B cell (primary cell): ENCODE results near the gene ATXN7L2. TPM values are rescaled to one million over a fixed set of nuclear protein-coding genes. Genes with fewer than 3 reads are reported as not detected.

ENCODE experiments used
- ATAC-seq: fragments of 200-7000 bp; cut with Tn5 transposase; one replicate; pipeline ENCODE4 v1.10.0; 2021; ENCODE audit warnings: low read depth, mild to moderate bottlenecking, moderate number of reproducible peaks, moderate library complexity
- CTCF ChIA-PET: fragments of 350-600 bp; sonication (Branson Sonifier 250); formaldehyde crosslinking; loops from one replicate; lab custom pipeline; 2021; ENCODE audit warnings: antibody characterized with exemption, inconsistent platforms; lab: Charles Lee
- POLR2A ChIA-PET: fragments of 350-600 bp; sonication (Branson Sonifier 250); formaldehyde crosslinking; loops from one replicate; lab custom pipeline; 2021; ENCODE audit warnings: antibody characterized with exemption; lab: Charles Lee
- DNase-seq: peaks from one replicate; pipeline ENCODE4 v3.0.0; 2013
- H2AFZ ChIP-seq: 2 replicates; pipeline ENCODE4 v1.6.1; 2012; ENCODE audit warnings: mild to moderate bottlenecking, low read depth, low read length; ENCODE audit not compliant: insufficient read depth, poor library complexity, severe bottlenecking
- H3K27ac ChIP-seq, 2 donors: 1 replicate in 1 of 2; 2 replicates in 1 of 2; pipeline ENCODE4 v1.5.1; 2012 to 2013; ENCODE audit warnings: low read length in 2 of 2, mild to moderate bottlenecking in 2 of 2, moderate library complexity in 1 of 2
- H3K27me3 ChIP-seq, 4 experiments: fragments of 200-600 bp in 1 of 4; sonication (generic) in 1 of 4; replicated peaks in 1 of 4; 1 replicate in 2 of 4; 2 replicates in 2 of 4; pipeline versions ENCODE4 v1.6.1 to v1.7.0; 2013 to 2016; ENCODE audit warnings: low read length in 3 of 4, mild to moderate bottlenecking in 2 of 4, mixed read lengths in 1 of 4, moderate library complexity in 1 of 4; ENCODE audit not compliant: insufficient read depth in 4 of 4, control insufficient read depth in 3 of 4; ENCODE audit errors: control extremely low read depth in 1 of 4
- H3K36me3 ChIP-seq, 2 experiments: replicated peaks in 1 of 2; 1 replicate in 1 of 2; 2 replicates in 1 of 2; pipeline versions ENCODE4 v1.6.1 to v1.7.1; 2013; ENCODE audit warnings: low read length in 1 of 2; ENCODE audit not compliant: insufficient read depth in 2 of 2, control insufficient read depth in 1 of 2; ENCODE audit errors: control extremely low read depth in 1 of 2, extremely low read depth in 1 of 2
- H3K4me1 ChIP-seq, 2 donors: fragments of 200-600 bp in 1 of 2; sonication (generic) in 1 of 2; 1 replicate in 1 of 2; 2 replicates in 1 of 2; pipeline versions ENCODE4 v1.5.1 to v1.6.1; 2013 to 2017; ENCODE audit warnings: low read length in 2 of 2; ENCODE audit not compliant: control insufficient read depth in 2 of 2, insufficient read depth in 2 of 2
- H3K4me2 ChIP-seq: replicated peaks from 2 replicates; pipeline ENCODE3; 2012; ENCODE audit warnings: mild to moderate bottlenecking, low read depth, low read length; ENCODE audit not compliant: poor library complexity, severe bottlenecking
- H3K4me3 ChIP-seq, 5 experiments: fragments of 200-600 bp in 1 of 5; sonication (generic) in 1 of 5; 1 replicate in 3 of 5; 2 replicates in 2 of 5; pipeline versions ENCODE4 v1.5.1 to v1.7.0; 2011 to 2016; ENCODE audit warnings: low read length in 4 of 5, mild to moderate bottlenecking in 4 of 5, low read depth in 2 of 5, control low read depth in 1 of 5, moderate library complexity in 1 of 5; ENCODE audit not compliant: insufficient read depth in 1 of 5; ENCODE audit errors: control extremely low read depth in 1 of 5, extremely low read depth in 1 of 5
- H3K79me2 ChIP-seq: fragments of 200-600 bp; sonication (generic); one replicate; pipeline ENCODE4 v1.6.0; 2016; ENCODE audit warnings: low read length; ENCODE audit not compliant: control insufficient read depth, insufficient read depth
- H3K9ac ChIP-seq: fragments of 200-600 bp; sonication (generic); 2 replicates; pipeline ENCODE4 v1.6.1; 2017; ENCODE audit warnings: mild to moderate bottlenecking, low read length, moderate library complexity
- H3K9me3 ChIP-seq, 3 donors: one replicate each; pipeline versions ENCODE4 v1.6.1 to v1.7.1; 2013; ENCODE audit warnings: low read length in 2 of 3; ENCODE audit not compliant: control insufficient read depth in 2 of 3, insufficient read depth in 1 of 3; ENCODE audit errors: control extremely low read depth in 1 of 3
- H4K20me1 ChIP-seq: 2 replicates; pipeline ENCODE4 v1.6.0; 2012; ENCODE audit warnings: mild to moderate bottlenecking, low read length; ENCODE audit not compliant: insufficient read depth, control insufficient read depth, poor library complexity, severe bottlenecking
- H3K27ac Mint-ChIP-seq: one replicate; pipeline ENCODE4 v1.8.0; 2021; ENCODE audit warnings: mixed read lengths
- H3K27me3 Mint-ChIP-seq: one replicate; pipeline ENCODE4 v1.8.0; 2021; ENCODE audit warnings: mixed read lengths
- H3K4me1 Mint-ChIP-seq: one replicate; pipeline ENCODE4 v1.8.0; 2021; ENCODE audit warnings: mixed read lengths
- H3K4me3 Mint-ChIP-seq: one replicate; pipeline ENCODE4 v1.8.0; 2021; ENCODE audit warnings: mixed read lengths
- H3K9me3 Mint-ChIP-seq: one replicate; pipeline ENCODE4 v1.8.0; 2022; ENCODE audit warnings: mixed read lengths; ENCODE audit not compliant: insufficient read depth
- CTCF ChIP-seq: fragments of 200-600 bp; IDR thresholded peaks from one replicate; pipeline ENCODE4 v1.8.0; 2022; ENCODE audit warnings: antibody characterized with exemption, mild to moderate bottlenecking
- EZH2 ChIP-seq: IDR thresholded peaks from 2 replicates; pipeline ENCODE4 v1.6.1; 2012; ENCODE audit warnings: borderline replicate concordance, low read depth, mild to moderate bottlenecking, moderate library complexity, low read length; ENCODE audit not compliant: insufficient read depth, poor library complexity, severe bottlenecking
- WGBS: methylation state at CpG from one replicate; pipeline ENCODE4 v1.1.5; 2013; ENCODE audit warnings: missing lambda C conversion rate; ENCODE audit not compliant: insufficient coverage; 5-methylcytosine and 5-hydroxymethylcytosine counted together
- intact Hi-C: fragments of 100-400 bp; cut with micrococcal nuclease; formaldehyde crosslinking; loops from one replicate; pipeline ENCODE4 v1.10.0; 2022
- polyA plus RNA-seq: library from polyadenylated mRNA; depleted of rRNA; stranded (reverse); fragments of >200 nt; gene quantifications from 2 replicates; pipeline ENCODE4 v1.2.3, GENCODE V29; 2012
- total RNA-seq, 2 donors: library from RNA; stranded (reverse); fragments of 120-200 nt in 1 of 2; gene quantifications; 1 replicate in 1 of 2; 2 replicates in 1 of 2; pipeline versions ENCODE4 v1.2.3 to v1.2.4, GENCODE V29; 2013 to 2022

The ATXN7L2 gene
- total and polyA plus RNA-seq, 2 donors (not counting 1 experiment from before 2014, with no cell fraction given) = 10.9 to 12.4 TPM

GRCh38 chr1:109541102-109541501, 57.4 kb downstream of the ATXN7L2 start:
- Histone ChIP-seq H3K4me3 (no peak overlapping the region), H3K4me1 (no peaks in the 10 kb centered on the region), H3K27ac (no peak overlapping the region), H2AFZ (no peak overlapping the region), H3K27me3 (no peaks in the 10 kb centered on the region), H3K79me2 (no peaks in the 10 kb centered on the region), H3K36me3 (no peaks in the 10 kb centered on the region), H4K20me1 (no peaks in the 10 kb centered on the region), H3K4me2 (no peak overlapping the region), H3K9me3 (no peaks in the 10 kb centered on the region), H3K9ac (no peak overlapping the region)
- Mint-ChIP-seq H3K27me3 (peaks cover 3% of the 10 kb centered on the region), H3K9me3 (no peaks in the 10 kb centered on the region), H3K27ac (no peak overlapping the region), H3K4me3 (no peak overlapping the region), H3K4me1 (peaks cover under 1% of the 10 kb centered on the region)
- ChIA-PET POLR2A (no interaction called here), CTCF (interaction anchor here (0.9 to 21.6 kb wide), 8 partner anchors 9 to 443 kb away, joined by 3 to 926 read pairs (median 5); partner anchors contain the start of genes AHCYL1, AMIGO1, ATXN7L2 and CYB561D1)
- ATAC-seq (no peak), DNase-seq (no peak)
- intact Hi-C loops = no loop called here
- TF ChIP-seq EZH2 (no peak), CTCF (no peak)
- WGBS = 100% methylated on average over 1 of the region's 3 CpGs

Other genes with a start within 250 kb of the ATXN7L2 start
- 2.7 and 2.9 TPM in 2 replicates for gene CELSR2, start 234.4 kb upstream of the ATXN7L2 start, total RNA-seq
- gene CELSR2, start 234.4 kb upstream of the ATXN7L2 start, polyA plus RNA-seq = 0.52 and 0.57 TPM in 2 replicates
- not detected in 2 replicates for gene PSRC1, start 200.8 kb upstream of the ATXN7L2 start, total RNA-seq
- gene PSRC1, start 200.8 kb upstream of the ATXN7L2 start, polyA plus RNA-seq = 0.25 and 0.46 TPM in 2 replicates
- not detected in 2 replicates for gene MYBPHL, start 176.9 kb upstream of the ATXN7L2 start, total RNA-seq
- not detected in 2 replicates for gene MYBPHL, start 176.9 kb upstream of the ATXN7L2 start, polyA plus RNA-seq
- 0.05 and 0.25 TPM in 2 replicates for gene SORT1, start 86.0 kb upstream of the ATXN7L2 start, total RNA-seq
- gene SORT1, start 86.0 kb upstream of the ATXN7L2 start, polyA plus RNA-seq = 0.13 and 0.14 TPM in 2 replicates
- gene PSMA5, start 57.5 kb upstream of the ATXN7L2 start, total RNA-seq = 58.3 and 62.9 TPM in 2 replicates
- 24.1 and 26.3 TPM in 2 replicates for gene PSMA5, start 57.5 kb upstream of the ATXN7L2 start, polyA plus RNA-seq
- gene SYPL2, start 17.4 kb upstream of the ATXN7L2 start, total RNA-seq = not detected in 2 replicates
- not detected in 2 replicates for gene SYPL2, start 17.4 kb upstream of the ATXN7L2 start, polyA plus RNA-seq
- 28.0 and 29.0 TPM in 2 replicates for gene CYB561D1, start 10.2 kb downstream of the ATXN7L2 start, total RNA-seq
- 10.9 and 16.1 TPM in 2 replicates for gene CYB561D1, start 10.2 kb downstream of the ATXN7L2 start, polyA plus RNA-seq
- 2.4 and 2.6 TPM in 2 replicates for gene AMIGO1, start 25.8 kb downstream of the ATXN7L2 start, total RNA-seq
- gene AMIGO1, start 25.8 kb downstream of the ATXN7L2 start, polyA plus RNA-seq = 0.19 and 0.20 TPM in 2 replicates
- gene GPR61, start 56.0 kb downstream of the ATXN7L2 start, total RNA-seq = not detected in 2 replicates
- gene GPR61, start 56.0 kb downstream of the ATXN7L2 start, polyA plus RNA-seq = not detected in 2 replicates
- gene GNAI3, start 64.7 kb downstream of the ATXN7L2 start, total RNA-seq = 8.5 and 8.8 TPM in 2 replicates
- gene GNAI3, start 64.7 kb downstream of the ATXN7L2 start, polyA plus RNA-seq = 1.6 and 3.4 TPM in 2 replicates
- gene GNAT2, start 135.7 kb downstream of the ATXN7L2 start, total RNA-seq = not detected in 2 replicates
- gene GNAT2, start 135.7 kb downstream of the ATXN7L2 start, polyA plus RNA-seq = not detected in 2 replicates
- gene AMPD2, start 135.9 kb downstream of the ATXN7L2 start, total RNA-seq = 104 and 105 TPM in 2 replicates
- gene AMPD2, start 135.9 kb downstream of the ATXN7L2 start, polyA plus RNA-seq = 121 and 147 TPM in 2 replicates
- gene GSTM4, start 172.2 kb downstream of the ATXN7L2 start, total RNA-seq = 28.6 and 39.4 TPM in 2 replicates
- gene GSTM4, start 172.2 kb downstream of the ATXN7L2 start, polyA plus RNA-seq = 30.6 and 56.5 TPM in 2 replicates
- 42.9 and 43.3 TPM in 2 replicates for gene GSTM2, start 184.2 kb downstream of the ATXN7L2 start, total RNA-seq
- 73.0 and 94.4 TPM in 2 replicates for gene GSTM2, start 184.2 kb downstream of the ATXN7L2 start, polyA plus RNA-seq
- 28.8 and 30.5 TPM in 2 replicates for gene GSTM1, start 203.9 kb downstream of the ATXN7L2 start, total RNA-seq
- gene GSTM1, start 203.9 kb downstream of the ATXN7L2 start, polyA plus RNA-seq = 10.7 and 40.0 TPM in 2 replicates
- 0.15 TPM in 1 of 2 replicates, not detected in the other for gene GSTM5, start 228.3 kb downstream of the ATXN7L2 start, total RNA-seq
- 0.06 and 0.07 TPM in 2 replicates for gene GSTM5, start 228.3 kb downstream of the ATXN7L2 start, polyA plus RNA-seq